ELF-1 (cell line): Measurements from ENCODE around the gene ERGIC1.
A peak's percentile ranks its signal among the peaks of the same experiment; 100 is the strongest.

ENCODE experiments used
- DNase-seq: peaks from one replicate; pipeline ENCODE4 v3.0.0-alpha.2; 2016; ENCODE audit warnings: low read depth, low spot score

Gene ERGIC1

GRCh38 chr5:172920447-172920849, 86.4 kb downstream of the ERGIC1 start:
- DNase-seq, result no peak

- no peak for DNase-seq
Measured at GRCh38 chr5:172920995-172921394, 86.9 kb downstream of the ERGIC1 start.

GRCh38 chr5:172921906-172922305, 87.9 kb downstream of the ERGIC1 start:
- no peak for DNase-seq

- no peak for DNase-seq
Measured at GRCh38 chr5:172923539-172923938, 89.5 kb downstream of the ERGIC1 start.

GRCh38 chr5:172925336-172925948, 91.4 kb downstream of the ERGIC1 start:
- DNase-seq, result no peak

GRCh38 chr5:172926008-172926523, 92.0 kb downstream of the ERGIC1 start:
- DNase-seq, result no peak

- DNase-seq, result no peak
Measured at GRCh38 chr5:172926796-172927195, 92.7 kb downstream of the ERGIC1 start.

- DNase-seq, result no peak
Measured at GRCh38 chr5:172929371-172929838, 95.4 kb downstream of the ERGIC1 start.

- peak; percentile 11 for DNase-seq
Measured at GRCh38 chr5:172931001-172931536, 97.0 kb downstream of the ERGIC1 start.

GRCh38 chr5:172932313-172933017, 98.4 kb downstream of the ERGIC1 start:
- DNase-seq, result peak; percentile 85

- DNase-seq, result no peak
Measured at GRCh38 chr5:172933238-172933637, 99.2 kb downstream of the ERGIC1 start.

- DNase-seq, result no peak
Measured at GRCh38 chr5:172935096-172935495, 101.0 kb downstream of the ERGIC1 start.

- no peak for DNase-seq
Measured at GRCh38 chr5:172936401-172936800, 102.3 kb downstream of the ERGIC1 start.

- peak; percentile 75 for DNase-seq
Measured at GRCh38 chr5:172939071-172939470, 105.0 kb downstream of the ERGIC1 start.

- DNase-seq, result no peak
Measured at GRCh38 chr5:172939611-172940267, 105.7 kb downstream of the ERGIC1 start.

- DNase-seq, result no peak
Measured at GRCh38 chr5:172940268-172941066, 106.4 kb downstream of the ERGIC1 start.

GRCh38 chr5:172941067-172941516, 107.0 kb downstream of the ERGIC1 start:
- no peak for DNase-seq

- DNase-seq, result no peak
Measured at GRCh38 chr5:172942556-172942955, 108.5 kb downstream of the ERGIC1 start.

GRCh38 chr5:172943283-172943841, 109.3 kb downstream of the ERGIC1 start:
- peak; percentile 72 for DNase-seq

- DNase-seq, result no peak
Measured at GRCh38 chr5:172943906-172944305, 109.9 kb downstream of the ERGIC1 start.

GRCh38 chr5:172944741-172945140, 110.7 kb downstream of the ERGIC1 start:
- no peak for DNase-seq
